GM12874 (cell line): ENCODE data around the gene RFXANK.

ENCODE experiments used
- TF ChIP-seq, protein P1 (sequence below): IDR thresholded peaks from 2 replicates; pipeline ENCODE4 v1.5.1; 2011; ENCODE audit warnings: low read depth, mild to moderate bottlenecking, control low read depth, low read length, moderate library complexity; ENCODE audit not compliant: insufficient read depth

RFXANK gene

DNA sequence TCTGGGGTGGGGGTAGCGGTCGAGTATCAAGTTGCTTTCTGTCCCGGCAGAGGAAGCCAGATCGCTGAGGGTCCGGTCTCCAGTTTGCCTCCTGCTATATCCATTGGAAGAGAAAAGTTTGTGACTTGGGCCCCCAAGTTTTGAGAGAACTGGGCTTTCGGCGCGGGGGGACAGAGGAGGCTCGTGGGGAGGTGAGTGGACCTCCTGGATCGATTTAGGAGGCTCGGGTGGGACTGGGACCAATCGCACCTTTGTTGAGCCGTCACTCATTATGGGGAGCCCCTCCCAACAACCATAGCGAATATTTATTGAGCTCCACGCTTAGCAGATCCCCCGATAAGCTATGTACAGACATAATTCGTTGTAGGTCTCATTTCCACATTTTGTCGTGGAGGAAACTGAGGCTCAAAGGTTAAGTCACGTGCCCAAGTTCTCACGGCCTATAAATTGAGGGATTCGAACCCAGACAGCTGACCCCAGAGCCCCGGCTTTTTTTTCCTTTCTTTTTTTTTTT is 909 bp downstream of the RFXANK start:
- TF ChIP-seq, protein P1, sequence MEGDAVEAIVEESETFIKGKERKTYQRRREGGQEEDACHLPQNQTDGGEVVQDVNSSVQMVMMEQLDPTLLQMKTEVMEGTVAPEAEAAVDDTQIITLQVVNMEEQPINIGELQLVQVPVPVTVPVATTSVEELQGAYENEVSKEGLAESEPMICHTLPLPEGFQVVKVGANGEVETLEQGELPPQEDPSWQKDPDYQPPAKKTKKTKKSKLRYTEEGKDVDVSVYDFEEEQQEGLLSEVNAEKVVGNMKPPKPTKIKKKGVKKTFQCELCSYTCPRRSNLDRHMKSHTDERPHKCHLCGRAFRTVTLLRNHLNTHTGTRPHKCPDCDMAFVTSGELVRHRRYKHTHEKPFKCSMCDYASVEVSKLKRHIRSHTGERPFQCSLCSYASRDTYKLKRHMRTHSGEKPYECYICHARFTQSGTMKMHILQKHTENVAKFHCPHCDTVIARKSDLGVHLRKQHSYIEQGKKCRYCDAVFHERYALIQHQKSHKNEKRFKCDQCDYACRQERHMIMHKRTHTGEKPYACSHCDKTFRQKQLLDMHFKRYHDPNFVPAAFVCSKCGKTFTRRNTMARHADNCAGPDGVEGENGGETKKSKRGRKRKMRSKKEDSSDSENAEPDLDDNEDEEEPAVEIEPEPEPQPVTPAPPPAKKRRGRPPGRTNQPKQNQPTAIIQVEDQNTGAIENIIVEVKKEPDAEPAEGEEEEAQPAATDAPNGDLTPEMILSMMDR = no peak

DNA sequence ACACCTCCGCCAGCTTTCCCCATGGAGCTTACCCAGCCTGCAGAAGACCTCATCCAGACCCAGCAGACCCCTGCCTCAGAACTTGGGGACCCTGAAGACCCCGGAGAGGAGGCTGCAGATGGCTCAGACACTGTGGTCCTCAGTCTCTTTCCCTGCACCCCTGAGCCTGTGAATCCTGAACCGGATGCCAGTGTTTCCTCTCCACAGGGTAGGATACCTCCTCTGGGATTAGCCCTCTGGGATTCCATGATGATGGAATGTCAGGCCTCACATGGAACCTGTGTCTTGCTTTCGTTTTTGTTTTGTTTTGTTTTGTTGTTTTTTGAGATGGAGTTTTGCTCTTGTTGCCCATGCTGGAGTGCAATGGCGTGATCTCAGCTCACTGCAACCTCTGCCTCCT is 1.9 kb downstream of the RFXANK start:
- TF ChIP-seq, protein P1 = no peak

DNA sequence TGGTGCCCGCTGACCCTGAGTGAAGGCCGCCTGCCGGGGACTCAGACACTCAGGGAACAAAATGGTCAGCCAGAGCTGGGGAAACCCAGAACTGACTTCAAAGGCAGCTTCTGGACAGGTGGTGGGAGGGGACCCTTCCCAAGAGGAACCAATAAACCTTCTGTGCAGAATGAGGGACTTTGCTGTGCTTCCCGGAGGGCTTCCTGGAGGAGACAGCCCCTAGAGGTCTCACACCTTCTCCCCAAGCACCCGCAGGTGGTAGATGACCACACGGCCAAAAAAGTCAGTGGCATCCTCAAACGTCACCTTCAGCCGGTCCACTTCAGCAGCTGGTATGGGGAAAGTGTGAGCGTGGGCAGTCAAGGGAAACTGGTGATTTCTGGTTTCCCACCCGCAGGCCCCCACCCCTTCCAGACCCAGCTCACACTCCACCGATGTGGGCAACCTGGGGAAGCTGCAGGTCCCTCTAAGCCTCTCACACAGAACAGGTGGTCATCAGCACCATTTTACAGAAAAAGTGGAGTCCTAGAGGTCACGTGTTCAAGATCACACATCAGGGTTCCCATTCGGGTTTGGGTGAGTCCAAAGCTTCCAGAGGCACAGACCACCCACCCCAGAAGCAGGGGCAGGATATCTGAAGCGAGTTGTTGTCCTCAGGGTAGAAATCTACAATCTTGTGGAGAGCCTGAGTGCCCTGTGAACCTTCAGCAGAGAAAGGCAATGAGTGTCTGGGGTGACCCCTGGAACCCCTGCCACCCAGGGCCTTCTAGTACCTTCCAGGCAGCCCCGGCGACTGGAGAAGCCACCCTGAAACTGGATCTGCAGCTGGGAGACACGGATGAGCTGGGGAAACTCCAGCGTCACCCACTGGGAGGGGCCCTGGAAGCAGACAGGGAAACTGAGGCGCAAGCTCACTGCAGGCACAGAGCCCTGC is 9.9 kb downstream of the RFXANK start:
- TF ChIP-seq, protein P1 = no peak

DNA sequence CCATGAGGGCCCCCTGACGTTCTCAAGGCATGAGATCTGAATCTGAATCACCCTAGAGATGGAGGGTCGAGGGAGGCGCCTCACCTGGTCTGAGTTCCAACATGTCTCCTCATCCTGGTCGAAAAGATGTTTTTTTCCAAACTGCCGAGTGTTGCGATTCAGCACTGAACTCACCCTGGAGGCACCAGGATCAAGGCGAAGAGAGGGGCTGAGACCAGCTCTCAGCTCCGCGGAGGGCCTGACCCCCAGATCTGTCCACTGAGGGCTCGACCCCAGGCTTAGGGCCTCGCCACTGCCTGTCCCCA is 10.6 kb downstream of the RFXANK start:
- TF ChIP-seq, protein P1 = no peak

DNA sequence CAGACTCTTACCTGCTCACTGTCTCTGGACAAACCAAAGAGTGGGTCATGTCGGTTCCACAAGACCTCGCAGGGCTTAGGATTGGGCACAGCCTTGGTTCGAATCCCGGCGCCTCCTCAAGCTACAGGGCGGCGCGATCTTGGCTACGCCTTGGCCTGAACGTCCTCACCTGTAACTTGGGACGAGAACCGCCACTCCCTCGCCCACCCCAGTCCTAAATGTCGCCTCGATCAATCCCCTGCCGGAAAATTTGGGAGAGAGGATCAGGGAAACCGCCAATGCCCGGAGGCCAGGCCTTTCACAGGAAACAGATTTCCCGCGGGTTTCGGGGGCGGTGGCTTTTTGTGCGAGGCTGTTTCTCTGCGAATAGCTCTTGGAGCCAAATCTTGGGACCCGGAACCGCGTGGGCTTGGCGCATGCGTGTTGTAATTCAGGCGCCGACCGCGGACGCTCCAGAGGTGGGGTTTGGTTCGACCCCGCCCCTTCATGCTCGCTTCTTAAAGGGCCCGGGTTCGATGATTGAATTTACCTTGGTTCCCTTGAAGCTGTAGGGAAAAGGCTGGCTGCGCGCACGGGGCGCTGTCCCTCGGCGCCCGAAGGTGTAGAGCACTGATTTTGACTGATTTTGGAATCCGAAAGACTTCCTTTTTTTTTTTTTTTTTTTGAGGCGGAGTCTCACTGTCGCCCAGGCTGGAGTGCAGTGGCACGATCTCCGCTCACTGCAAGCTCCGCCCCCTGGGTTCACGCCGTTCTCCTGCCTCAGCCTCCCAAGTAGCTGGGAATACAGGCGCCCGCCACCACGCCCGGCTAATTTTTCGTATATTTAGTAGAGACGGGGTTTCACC is 11.2 kb downstream of the RFXANK start, which contains the start of gene NR2C2AP:
NR2C2AP (minus strand) TSS at position 403 of the 845 bp plus-strand sequence; CDS start at position 49, 354 bp downstream.
- TF ChIP-seq, protein P1 = no peak

DNA sequence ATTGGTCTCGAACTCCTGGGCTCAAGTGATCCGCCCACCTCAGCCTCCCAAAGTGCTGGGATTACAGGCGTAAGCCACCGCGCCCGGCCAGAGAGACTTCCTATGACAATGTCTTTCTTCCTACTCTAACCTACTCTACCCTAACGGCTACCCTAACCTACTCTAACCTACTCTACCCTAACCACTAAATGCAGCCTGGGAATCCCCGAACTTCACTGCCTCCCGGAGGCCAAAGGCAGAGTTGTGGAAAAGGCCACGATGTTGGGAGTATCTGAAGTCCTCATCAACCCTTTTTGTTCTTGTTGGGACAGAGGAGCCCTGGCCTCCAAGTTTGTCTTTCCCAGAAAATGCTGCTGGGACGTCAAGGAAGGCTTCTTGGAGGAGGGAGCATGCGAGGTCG is 12.1 kb downstream of the RFXANK start:
- TF ChIP-seq, protein P1 = no peak
